ENCODE measurements around the gene EPS15. TPM values are rescaled to one million over a fixed set of nuclear protein-coding genes. Genes with fewer than 3 reads are reported as not detected.
"Not testable (repeated sequence)": the region's sequence is repeated elsewhere in the genome, so short reads cannot be mapped to it uniquely, and the experiment has no call there.

EPS15 gene
- total RNA-seq, 1 donor = 108 TPM

DNA sequence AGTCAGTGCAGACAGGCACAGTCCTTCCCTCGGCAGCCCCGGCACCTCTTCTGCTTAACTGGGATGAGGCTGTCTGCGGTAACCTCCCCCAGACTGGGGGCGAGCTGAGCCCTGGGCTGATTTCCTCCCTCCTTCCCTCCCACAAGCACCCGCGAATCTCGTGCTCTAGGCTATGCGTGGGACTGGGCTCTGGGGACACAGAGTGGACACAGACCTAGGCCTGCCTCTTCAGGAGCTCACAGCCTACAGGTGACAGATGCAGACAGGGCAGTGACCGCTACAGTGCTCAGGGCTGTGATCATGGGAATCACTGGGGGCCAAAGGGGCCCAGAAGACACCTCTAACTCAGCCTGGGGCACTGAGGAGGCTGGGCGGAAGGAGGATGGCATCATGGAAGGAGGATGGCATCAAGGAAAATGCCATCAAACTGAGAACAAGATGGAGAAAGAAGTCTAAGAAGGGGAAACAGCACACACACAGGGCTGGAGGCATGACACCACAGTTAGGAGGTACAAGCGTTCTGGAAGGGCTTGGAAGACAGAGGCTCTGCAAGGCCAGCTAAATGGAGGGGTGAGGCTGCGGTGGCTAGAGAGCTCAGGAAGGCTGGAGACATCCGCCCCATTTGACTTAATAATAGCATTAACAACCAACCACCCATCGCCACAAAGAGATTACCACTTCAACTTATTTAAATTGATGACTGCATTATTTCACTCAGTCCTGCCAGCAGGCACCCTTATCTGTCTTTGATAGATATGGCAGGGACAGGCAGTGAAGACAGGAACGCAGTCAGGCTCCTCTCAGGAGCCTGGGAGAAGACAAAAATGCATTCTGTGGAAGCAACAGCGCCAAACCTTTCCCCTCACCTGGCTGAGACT is 192.9 kb downstream of the EPS15 start:
- TF ChIP-seq, protein P1, sequence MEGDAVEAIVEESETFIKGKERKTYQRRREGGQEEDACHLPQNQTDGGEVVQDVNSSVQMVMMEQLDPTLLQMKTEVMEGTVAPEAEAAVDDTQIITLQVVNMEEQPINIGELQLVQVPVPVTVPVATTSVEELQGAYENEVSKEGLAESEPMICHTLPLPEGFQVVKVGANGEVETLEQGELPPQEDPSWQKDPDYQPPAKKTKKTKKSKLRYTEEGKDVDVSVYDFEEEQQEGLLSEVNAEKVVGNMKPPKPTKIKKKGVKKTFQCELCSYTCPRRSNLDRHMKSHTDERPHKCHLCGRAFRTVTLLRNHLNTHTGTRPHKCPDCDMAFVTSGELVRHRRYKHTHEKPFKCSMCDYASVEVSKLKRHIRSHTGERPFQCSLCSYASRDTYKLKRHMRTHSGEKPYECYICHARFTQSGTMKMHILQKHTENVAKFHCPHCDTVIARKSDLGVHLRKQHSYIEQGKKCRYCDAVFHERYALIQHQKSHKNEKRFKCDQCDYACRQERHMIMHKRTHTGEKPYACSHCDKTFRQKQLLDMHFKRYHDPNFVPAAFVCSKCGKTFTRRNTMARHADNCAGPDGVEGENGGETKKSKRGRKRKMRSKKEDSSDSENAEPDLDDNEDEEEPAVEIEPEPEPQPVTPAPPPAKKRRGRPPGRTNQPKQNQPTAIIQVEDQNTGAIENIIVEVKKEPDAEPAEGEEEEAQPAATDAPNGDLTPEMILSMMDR (IDR thresholded peaks at IDR 0.05; ENCODE audit: insufficient read depth, low read length) = no peak
- DNase-seq (ENCODE audit: low read depth) = no peak
- H3K4me3 ChIP-seq (ENCODE audit: low read depth, low read length) = no peak overlapping the region

DNA sequence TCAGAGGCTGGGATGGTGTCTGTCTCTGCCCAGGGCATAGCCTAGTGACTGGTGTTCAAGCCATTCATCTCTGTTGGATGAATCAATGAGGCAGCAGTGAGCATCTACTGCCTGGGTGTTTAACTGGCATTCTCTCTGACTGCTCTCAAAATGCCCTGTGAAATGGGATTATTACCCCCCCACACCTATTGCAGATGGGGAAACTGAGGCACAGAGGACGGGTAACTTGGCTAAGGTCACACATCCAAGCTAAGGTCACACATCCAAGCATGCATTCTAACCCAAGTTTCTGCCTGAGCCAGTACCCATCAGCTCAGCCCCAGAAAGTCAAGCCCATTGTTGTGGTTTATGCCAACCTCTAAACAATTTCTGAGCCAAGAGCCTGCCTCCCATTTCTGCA is 193.7 kb downstream of the EPS15 start:
- TF ChIP-seq, protein P1 (IDR thresholded peaks at IDR 0.05; ENCODE audit: insufficient read depth, low read length) = no peak
- no peak for DNase-seq (ENCODE audit: low read depth)

DNA sequence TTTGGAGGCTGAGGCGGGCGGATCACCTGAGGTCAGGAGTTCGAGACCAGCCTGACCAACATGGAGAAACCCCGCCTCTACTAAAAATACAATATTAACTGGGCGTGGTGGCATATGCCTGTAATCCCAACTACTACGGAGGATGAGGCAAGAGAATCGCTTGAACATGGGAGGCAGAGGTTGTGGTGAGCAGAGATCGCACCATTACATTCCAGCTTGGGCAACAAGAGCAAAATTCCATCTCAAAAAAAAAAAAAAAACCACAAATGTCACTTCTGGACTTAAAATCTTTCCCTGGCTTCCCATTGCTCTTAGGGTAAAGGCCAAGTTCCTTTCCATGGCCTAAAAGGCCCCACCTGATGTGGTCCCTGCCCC is 194.1 kb downstream of the EPS15 start:
- H3K4me3 ChIP-seq (ENCODE audit: low read depth, low read length); DNase-seq (ENCODE audit: low read depth): not testable (repeated sequence)

More for the DNA sequence above, 193.7 kb downstream of the EPS15 start:
- H3K4me3 ChIP-seq (ENCODE audit: low read depth, low read length) = no peak overlapping the region

- no peak overlapping the region for H3K4me3 ChIP-seq (ENCODE audit: low read depth, low read length)
- TF ChIP-seq, protein P1 (IDR thresholded peaks at IDR 0.05; ENCODE audit: insufficient read depth, low read length) = no peak
- no peak for DNase-seq (ENCODE audit: low read depth)
These were observed 194.6 kb downstream of the EPS15 start for GRCh38 chr1:51324251-51325010.

GRCh38 chr1:51323778-51324177 is 195.3 kb downstream of the EPS15 start:
- TF ChIP-seq, protein P1 (IDR thresholded peaks at IDR 0.05; ENCODE audit: insufficient read depth, low read length) = no peak
- no peak overlapping the region for H3K4me3 ChIP-seq (ENCODE audit: low read depth, low read length)
- DNase-seq (ENCODE audit: low read depth) = no peak

- H3K4me3 ChIP-seq (ENCODE audit: low read depth, low read length) = no peak overlapping the region
- no peak for DNase-seq (ENCODE audit: low read depth)
- TF ChIP-seq, protein P1 (IDR thresholded peaks at IDR 0.05; ENCODE audit: insufficient read depth, low read length) = no peak
These were observed 196.5 kb downstream of the EPS15 start for GRCh38 chr1:51322417-51323101.

GRCh38 chr1:51321924-51322280 is 197.2 kb downstream of the EPS15 start:
- DNase-seq (ENCODE audit: low read depth) = no peak
- no peak overlapping the region for H3K4me3 ChIP-seq (ENCODE audit: low read depth, low read length)
- TF ChIP-seq, protein P1 (IDR thresholded peaks at IDR 0.05; ENCODE audit: insufficient read depth, low read length) = no peak

Measured in fibroblast of the aortic adventitia (primary cell).